NCI-H1048 (cell line): Measurements from ENCODE around the gene KCNIP4.
"Not testable (repeated sequence)": the region's sequence is repeated elsewhere in the genome, so short reads cannot be mapped to it uniquely, and the experiment has no call there.

ENCODE experiments used
- DNase-seq: peaks from one replicate; lab custom pipeline; 2025; lab: John Stamatoyannopoulos, UW

KCNIP4 gene

DNA sequence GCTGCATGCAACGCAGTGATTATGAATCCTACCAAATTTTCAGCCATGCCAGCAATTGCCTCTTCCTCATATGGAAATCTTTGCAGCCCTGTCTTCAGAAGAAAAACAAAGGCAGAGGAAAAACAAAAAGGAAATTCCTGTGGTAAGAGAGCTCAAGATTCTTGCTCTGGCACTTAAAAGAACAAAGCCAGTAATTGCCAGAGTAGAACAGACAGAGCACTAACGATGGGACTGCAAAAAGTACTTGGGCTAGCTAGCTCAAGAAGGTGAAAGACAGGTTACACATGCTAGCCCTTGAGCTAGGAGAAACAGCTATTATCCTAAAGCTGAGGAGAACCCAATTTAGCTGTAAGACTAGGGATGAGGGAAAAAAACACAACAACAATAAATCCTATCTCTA is 582.3 kb downstream of the KCNIP4 start:
- no peak for DNase-seq

DNA sequence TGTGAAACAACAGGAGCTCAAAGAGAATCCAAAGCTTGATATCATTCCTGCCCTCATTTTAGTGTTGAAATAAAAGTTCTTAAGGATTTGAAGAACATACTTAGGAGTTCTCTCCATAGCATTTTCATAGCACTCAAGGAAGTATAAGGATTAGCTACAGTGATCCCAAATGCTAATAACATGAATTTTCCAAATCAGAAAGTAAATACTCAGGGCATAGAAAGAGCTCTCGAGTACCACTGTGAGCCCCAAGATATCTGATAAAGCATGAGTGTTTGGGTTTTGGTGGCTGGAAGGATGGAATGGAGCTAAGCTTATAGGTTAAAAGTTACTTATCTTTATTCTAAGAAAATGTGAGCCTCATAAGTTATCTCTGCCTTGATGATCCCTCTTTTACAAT is 584.9 kb downstream of the KCNIP4 start:
- DNase-seq = no peak

DNA sequence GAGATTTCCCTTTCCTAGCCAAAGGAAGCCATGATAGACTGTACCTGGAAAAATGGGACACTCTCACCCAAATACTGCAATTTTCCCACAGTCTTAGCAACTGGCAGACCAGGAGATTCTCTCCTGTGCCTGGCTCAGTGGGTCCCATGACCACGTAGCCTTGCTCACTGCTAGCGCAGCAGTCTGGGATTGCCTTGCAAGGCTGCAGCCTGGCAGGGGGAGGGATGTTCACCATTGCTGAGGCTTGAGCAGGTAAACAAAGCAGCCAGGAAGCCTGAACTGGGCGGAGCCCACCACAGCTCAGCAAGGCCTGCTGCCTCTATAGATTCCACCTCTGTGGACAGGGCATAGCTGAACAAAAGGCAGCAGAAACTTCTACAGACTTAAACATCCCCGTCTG is 596.2 kb downstream of the KCNIP4 start:
- not testable (repeated sequence) for DNase-seq

DNA sequence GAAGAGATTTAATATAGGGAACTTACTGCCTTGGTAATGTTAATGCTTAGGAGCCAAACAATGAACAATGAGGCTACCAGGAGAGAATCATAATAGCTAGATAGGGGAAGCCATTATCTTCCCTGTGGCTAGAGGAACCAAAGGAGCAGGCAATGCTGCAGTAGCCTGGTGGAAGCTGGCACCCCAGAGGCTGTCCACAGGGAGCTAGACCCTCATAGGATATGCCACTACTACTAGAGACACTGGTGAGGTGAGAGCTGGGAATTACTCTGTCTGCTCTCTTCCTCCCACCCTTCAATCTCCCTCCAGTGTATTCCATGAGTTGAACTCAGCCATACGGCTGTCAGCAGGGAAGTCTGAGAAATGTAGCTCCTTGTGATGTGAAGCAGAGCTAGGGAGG is 601.4 kb downstream of the KCNIP4 start:
- no peak for DNase-seq

DNA sequence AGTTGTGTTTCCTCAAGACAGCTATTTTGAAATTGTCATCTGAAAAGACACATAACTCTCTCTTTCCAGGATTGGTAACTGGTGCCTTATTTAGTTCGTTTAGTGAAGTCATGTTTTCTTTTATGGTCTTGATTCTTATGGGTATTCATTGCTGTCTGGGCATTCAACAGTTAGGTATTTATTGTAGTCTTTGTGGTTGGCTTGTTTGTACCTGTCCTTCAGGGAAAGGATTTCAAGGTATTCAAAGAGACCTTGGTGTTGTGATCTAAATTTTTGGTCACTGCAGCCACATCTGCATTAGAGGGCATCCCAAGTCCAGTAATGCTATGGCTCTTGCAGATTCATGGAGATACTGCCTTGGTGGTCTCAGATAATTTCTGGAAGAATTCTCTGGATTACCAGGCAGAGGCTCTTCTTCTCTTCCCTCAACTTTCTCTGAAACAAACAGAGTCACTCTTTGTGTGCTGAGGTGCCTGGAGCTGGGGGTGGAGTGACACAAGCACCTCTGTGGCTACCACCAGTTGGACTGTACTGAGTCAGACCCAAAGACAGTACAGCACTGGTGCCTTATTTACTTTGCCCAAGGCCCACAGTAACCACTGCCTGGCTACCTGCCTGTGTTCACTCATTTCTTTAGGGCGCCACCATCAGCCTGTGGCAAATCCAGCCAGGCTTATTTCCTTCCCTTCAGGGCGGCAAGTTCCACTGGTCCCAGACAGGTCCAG is 620.4 kb downstream of the KCNIP4 start:
- no peak for DNase-seq

DNA sequence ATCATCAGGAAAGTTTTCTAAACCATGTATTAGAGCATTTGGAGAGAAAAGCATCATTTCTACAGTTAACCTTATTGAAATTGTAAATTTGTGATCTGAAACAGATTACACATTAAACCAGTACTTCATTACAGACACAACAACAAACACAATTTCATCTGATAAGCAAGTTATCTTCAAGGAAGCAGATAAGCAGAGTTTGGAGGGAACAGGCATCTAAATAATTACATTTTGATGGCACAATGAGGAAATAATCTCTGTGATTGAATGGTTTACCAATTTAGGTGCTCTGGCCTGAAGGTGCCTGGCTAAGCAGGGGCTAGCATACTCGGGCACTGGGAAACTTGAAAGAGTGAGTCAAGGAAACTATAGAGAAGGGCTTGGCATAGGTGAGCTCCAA is 628.5 kb downstream of the KCNIP4 start:
- DNase-seq = no peak

DNA sequence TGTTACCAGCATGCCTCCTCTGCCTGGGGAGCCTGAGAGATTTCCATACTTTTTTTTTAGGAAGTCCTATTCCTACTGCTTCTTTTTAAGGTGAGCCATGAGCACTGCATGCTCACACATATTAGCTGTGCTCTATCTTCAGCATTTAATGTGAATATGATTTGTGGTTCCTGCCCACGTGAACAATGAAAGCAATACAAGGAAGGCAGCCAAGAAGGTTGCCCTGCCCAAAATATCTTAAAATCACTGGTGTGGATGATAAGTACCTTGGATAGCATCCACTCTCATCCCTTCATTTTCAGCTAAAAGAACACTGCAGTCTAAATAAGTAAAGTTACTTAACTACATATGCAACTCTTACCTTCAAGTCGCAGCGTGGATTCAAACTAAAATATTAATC is 640.9 kb downstream of the KCNIP4 start:
- no peak for DNase-seq

DNA sequence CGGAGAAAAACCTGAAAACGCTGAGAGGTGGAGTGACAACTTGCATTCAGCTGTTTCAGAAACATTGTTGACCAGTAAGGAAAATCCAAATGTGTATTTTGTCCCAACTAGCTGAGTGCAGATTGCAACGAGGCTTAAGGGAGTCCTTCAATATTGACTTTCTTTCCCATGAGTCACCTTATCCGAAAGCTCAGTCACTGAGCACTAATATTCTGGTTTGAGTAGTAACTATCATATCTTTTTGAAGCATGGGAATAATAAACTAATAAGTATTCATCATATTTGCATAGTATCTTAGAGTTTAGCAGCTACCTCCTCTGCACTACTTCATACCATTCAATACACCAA is 644.1 kb downstream of the KCNIP4 start:
- no peak for DNase-seq

DNA sequence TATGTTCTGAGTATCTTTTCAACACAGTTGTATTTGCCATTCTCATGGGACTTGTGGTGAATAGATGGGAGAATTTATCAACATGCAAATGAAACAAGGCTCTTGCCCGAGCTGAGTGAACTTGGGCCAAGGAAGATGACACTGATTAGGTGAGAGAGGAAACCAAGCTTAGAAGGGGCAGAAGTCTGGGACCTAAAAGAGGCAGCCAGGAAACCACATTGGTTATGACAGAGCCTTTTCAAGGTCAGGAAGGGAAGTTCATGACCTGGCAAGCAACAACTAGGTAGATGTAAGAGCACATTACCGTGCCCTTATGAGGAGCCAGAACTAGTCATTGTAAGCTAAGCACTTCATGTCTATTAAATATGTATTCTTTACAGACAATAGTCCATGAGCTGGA is 658.0 kb downstream of the KCNIP4 start:
- no peak for DNase-seq

DNA sequence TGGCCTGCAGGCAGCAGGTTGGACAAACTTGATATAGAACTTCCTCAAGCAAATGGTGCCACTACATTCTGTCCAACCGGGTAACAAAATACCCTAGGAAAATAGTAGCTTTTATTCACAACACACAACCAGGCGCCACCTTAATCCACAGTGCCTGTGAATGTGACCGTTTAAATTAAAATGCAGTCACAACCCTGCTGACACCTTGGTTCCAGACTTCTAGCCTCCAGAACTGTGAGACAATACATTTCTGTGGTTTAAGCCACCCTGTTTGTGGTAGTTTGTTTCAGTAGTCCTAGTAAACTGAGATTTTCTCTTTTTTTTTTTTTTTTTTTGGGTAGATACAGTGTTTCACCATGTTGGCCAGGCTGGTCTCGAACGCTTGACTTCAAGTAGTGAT is 672.5 kb downstream of the KCNIP4 start:
- no peak for DNase-seq

DNA sequence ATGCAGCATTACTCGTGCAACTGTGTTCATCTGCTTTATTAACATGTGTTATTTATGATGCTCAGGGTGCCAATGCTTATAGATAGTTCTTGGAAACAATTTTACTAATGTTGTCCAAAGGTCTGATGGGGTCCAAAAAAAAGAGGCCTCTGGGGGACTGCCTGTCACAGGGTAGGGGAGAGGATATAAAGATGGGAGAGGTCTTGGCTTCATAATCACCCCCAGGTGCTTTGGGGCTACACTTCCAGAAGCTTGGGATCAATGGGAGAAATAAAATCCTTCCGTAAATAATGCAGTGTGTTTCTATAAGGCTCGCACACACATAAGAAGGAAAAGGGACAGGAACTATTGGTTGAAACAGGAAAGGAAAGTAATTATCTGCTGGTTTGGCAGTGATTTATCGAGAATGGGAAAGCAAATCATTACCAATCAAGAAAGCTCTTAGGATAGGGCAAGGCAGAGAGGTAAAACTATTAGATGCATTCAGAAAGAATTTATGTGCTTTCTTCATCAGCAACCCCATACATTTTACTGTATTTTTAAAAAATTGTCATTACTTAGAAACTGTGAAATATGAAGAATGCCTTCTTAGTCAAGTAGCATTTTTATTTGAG is 677.0 kb downstream of the KCNIP4 start:
- no peak for DNase-seq

DNA sequence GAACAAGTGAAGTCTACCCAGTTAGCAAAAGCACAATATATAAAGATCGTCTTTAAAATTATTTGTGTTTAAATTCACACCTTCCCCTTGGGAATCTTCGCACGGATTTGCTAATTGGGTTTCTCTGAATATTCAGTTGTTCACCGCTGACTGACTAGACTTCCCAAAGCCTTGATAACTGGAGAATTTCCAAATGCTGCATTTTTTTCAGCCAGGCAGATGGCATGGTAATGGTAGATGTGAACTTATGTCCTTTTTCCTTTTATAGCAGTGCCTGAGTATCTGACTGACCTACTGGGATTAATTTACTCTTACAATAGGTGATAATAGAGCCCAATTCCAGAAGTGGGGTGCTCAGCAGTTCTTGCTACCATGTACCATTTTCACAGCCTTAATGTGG is 700.2 kb downstream of the KCNIP4 start:
- no peak for DNase-seq

DNA sequence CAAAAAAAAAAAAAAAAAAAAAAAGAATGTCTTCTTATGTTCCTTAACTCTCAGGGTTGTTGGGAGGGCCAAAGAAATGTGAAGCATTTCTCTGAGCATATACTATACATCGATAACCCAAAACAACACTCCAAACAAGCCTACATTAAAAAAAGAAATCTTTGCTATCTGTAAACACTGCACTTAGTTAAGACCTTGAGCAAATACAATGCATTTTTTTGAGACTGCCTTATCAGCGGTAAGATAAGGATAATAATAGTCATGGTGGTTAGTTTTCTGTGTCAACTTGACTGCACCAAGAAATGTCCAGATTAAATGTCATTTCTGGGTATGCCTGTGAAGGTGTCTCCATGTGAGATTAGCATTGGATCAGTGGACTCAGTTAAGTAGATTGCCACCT is 706.4 kb downstream of the KCNIP4 start:
- no peak for DNase-seq

DNA sequence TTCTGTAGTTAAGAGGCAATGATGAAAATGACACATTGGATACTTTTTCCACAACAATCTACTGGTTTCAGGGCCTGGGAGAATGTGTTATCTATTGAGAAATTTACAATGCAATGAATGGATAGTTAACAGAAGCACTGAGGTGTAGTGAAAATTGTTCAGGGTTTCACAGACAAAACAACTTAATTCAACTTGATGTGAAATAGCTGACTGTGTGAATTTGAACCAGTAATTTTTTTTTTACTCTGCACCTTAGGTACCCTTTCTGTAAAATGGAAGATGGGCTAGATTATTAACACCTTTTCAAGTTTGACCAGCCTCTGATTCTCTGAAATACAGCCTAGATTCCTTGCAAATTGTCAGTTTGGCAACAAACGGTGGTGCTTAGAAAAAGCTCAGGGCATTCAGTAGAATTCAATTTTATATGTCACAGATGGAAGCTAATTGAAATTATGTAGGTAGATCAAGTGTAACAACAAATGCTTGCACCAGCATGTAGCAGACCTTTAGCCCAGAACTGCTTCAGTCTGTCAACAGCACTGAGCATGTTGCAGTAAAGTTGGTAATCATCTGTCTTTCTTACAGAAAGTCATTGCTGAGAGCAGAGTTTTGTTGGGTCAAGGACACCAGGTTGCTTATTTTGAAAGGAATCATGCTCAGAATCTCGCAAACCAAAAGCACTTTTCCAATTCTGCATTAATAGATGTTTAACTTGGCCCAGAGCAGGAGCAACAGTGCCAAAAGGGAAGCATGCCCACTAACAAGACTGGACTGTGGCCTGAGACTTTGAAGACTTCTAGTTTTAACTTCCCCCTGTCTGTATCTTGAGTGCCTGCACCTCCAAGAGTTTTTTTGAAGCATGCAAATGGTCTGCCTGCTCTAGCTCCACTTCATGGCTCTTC is 721.7 kb downstream of the KCNIP4 start:
- DNase-seq = no peak

DNA sequence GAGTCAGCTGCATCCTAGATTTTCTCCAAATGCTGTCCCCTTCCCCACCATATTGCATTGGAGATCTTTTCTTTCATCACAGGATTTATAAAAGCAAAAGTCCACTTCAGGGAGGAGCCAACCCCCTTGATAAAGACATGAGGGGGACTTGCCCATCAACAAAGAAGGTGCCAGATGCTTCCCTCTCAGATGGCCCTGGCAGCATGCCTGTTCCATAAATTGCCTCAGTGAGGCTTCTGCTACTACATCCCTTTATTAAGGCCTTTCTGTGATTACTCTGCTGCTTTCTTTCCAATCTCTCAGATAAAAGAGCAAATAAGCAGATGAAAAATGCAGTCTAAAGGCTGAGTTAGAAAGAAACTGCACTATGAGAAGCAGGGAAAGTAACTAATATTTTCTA is 736.7 kb downstream of the KCNIP4 start:
- no peak for DNase-seq

DNA sequence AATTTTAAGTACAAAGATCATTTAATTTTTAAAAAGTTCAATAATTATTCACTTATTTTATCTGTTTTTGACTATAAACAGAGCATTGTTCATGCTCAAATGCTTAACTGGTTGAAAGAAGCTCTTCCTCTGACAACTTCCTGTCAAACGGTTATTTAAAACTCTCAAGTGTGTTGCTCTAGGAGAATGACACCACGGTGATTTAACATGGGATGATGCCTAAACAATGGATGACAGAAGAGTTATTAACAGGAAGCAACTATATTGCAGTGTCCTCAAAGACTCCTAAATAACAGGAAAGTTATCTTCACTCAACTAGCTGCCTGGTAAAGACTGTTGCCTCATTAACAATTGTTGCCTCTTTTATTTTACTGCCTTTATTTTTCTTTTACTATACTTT is 738.7 kb downstream of the KCNIP4 start:
- no peak for DNase-seq

DNA sequence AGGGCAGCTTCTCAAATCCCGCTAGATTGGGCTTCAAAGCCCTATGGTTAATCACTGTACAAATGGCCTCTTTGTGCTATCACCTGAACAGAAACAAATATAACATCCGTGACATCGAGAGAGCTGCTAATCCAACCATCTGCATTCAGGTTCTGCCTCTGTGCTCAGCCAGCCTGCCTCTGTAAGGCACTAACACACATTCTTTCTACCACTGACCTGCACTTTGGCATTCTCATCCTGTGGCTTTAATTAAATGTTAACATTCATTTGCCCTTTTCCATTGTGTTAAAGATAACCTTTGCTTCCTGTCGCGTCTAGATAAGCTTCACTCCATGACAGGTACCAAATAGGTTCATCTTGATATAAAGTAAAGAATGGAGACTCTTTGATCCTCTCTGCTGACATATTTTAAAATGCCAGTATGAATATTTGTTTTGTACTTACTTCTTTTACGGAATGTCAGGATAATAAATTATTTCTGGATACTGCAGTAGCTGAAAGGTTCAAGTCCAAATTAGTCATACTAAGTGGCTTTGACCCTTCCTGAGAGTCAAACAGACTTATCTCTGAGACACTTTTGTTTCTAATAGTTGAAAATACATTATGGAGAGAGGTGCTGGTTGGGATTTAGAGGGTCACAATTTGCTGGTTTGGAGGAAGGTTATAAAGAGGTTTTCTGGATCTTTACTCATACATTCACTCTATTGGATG is 742.6 kb downstream of the KCNIP4 start:
- no peak for DNase-seq

DNA sequence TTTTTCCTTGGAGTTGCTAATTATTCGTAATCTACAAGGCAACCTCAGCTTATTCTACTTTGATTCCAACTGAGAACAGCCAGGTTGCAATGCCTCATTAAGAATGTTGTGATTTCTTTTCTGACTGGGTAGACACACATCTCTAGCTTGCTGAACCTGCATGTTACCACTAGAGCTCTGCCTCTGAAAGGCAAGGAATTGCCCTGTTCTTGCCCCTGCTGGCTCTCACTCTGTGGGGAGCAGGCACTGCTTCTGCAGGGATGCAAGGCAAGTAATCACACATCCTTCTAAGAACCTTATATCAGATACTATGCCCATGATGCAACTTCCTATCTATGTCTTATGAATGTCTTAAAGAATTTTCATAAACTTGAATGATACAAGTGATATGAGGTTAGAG is 745.2 kb downstream of the KCNIP4 start:
- no peak for DNase-seq

DNA sequence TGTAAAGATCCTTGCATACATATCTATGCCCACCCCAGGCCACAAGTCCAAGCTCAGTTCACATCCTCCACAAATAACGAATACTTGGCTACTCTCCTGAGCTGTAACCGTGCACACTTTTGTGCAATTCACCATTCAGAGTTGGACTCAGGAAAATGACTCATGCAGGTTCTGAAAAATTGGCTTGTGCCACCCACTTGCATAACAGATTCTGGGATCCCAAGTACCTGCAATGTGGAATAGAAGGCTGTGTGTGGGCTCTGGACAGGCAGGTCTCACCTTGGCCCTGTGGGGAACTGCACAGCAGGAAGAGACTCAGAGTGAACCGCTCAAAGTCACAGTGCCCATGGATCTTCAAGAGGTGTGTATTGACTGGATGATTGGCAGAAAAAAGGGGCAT is 745.6 kb downstream of the KCNIP4 start:
- DNase-seq = no peak

DNA sequence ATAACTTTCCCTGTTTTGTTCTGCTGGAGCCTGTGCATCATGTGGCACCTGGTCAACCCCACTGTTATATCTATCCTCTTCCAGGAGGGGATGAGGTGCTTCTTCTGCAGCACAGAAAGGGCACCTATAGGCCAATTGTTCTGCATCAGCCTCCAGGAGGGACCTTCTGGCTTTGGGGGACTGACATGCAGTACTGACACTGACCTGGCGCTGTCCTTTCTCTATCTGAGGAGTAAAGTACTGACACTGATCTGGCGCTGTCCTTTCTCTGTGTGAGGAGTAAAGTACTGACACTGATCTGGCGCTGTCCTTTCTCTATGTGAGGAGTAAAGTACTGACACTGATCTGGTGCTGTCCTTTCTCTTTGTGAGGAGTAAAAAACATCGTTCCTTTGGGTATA is 749.9 kb downstream of the KCNIP4 start:
- no peak for DNase-seq

DNA sequence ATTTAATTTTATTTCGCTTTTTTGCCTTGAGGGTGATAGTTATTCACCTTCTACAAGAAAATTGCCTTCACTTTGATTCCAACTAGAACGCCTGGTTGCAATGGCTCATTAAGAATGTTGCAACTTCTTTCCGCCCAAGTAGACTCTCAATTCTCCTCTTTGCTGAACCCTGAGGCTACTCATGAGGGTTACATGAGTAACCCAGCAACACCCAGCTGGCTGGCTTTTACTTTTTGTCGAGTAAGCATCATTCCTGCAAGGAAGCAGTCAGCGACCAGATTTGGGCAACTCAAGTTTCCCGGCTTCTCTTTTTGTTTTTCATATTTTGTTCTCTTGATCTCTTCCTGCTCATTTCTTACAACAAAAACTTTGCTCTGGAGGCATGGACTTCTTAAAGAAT is 752.9 kb downstream of the KCNIP4 start:
- no peak for DNase-seq

DNA sequence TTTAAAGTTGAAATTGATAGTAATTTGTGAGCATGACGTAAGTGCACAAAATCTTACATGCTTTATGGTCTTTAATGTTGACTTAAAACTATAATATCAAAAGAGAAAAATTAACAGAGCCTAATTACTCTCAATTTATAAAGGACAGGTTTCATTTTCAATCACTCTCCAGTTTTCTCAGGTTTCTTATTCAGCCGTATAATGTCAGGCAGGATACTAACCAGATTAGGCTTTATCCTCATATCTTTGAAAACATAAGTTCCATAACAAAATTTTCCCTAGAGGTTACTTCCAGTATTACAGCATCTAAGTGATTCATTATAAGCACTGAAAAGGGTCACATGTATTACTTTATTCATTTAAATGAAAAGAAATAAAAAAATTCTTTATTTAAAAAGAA is 756.2 kb downstream of the KCNIP4 start:
- no peak for DNase-seq

DNA sequence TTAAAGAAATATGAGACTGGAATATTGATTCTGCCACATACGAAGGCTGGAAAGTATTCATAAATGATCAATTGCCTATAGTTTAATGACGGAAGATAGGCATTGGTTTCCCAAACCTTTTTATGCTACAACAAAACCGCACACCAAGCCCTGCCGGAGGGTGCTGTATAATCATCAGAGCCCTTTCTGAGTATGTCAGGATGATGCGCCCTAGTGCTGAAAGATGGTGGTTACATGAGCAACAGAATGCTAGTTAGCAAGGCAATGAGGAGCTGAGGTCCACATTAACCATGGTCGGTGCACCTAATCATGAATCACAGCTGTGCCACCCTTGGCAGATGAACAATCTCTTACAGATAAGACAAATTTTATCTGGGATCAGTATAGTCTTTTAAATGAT is 757.3 kb downstream of the KCNIP4 start:
- no peak for DNase-seq
